Measurements from ENCODE around the gene MAPK14. TPM values are rescaled to one million over a fixed set of nuclear protein-coding genes. Genes with fewer than 3 reads are reported as not detected.
"Not testable (repeated sequence)": the region's sequence is repeated elsewhere in the genome, so short reads cannot be mapped to it uniquely, and the experiment has no call there.

The MAPK14 gene
- total and polyA plus RNA-seq, 5 donors from 2014 or later: 44.6 to 65.0 (median 53.8) TPM

GRCh38 chr6:36120539-36120938 lies 92.9 kb downstream of the MAPK14 start:
- Mint-ChIP-seq H3K4me1 (peaks cover 26 to 99% (median 78%) of the 10 kb centered on the region in 4 donors), H3K27me3 (no peaks in the 10 kb centered on the region), H3K4me3 (peak overlapping the region; percentile 81 to 92 (median 89)), H3K9me3 (no peaks in the 10 kb centered on the region), H3K27ac (peak overlapping the region; percentile 97 to 100 (median 100)), H3K36me3 (peaks cover 4% of the 10 kb centered on the region)
- ATAC-seq (ENCODE audit: low read depth in 2 of 2): peak; percentile 69 to 73
- Histone ChIP-seq H3K4me3 (ENCODE audit: low read depth, low read length) (peak overlapping the region; percentile 85), H3K9me3 (ENCODE audit: control insufficient read depth in 2 of 2, low read length in 2 of 2) (no peaks in the 10 kb centered on the region), H3K27ac (ENCODE audit: insufficient read depth, low read length, poor library complexity, severe bottlenecking) (peak overlapping the region; percentile 98), H3K36me3 (ENCODE audit: control insufficient read depth, insufficient read depth, low read length) (no peaks in the 10 kb centered on the region), H3K27me3 (ENCODE audit: control insufficient read depth, insufficient read depth, low read length) (no peaks in the 10 kb centered on the region), H3K4me1 (ENCODE audit: control insufficient read depth, insufficient read depth, low read length, poor library complexity, severe bottlenecking) (peaks cover 83% of the 10 kb centered on the region)
- peak; percentile 68 to 94 (median 84) for DNase-seq

- Mint-ChIP-seq H3K36me3 (peaks cover 4% of the 10 kb centered on the region), H3K27me3 (no peaks in the 10 kb centered on the region), H3K4me1 (peaks cover 29 to 99% (median 75%) of the 10 kb centered on the region in 4 donors), H3K4me3 (peak overlapping the region; percentile 81 to 92 (median 89)), H3K27ac (peak overlapping the region; percentile 97 to 100 (median 100)), H3K9me3 (no peaks in the 10 kb centered on the region)
- H3K27ac ChIP-seq (ENCODE audit: insufficient read depth, low read length, poor library complexity, severe bottlenecking): peak overlapping the region; percentile 98
- peaks cover 77% of the 10 kb centered on the region for H3K4me1 ChIP-seq (ENCODE audit: control insufficient read depth, insufficient read depth, low read length, poor library complexity, severe bottlenecking)
- H3K9me3 ChIP-seq (ENCODE audit: control insufficient read depth in 2 of 2, low read length in 2 of 2): no peaks in the 10 kb centered on the region
- peak; percentile 29 to 33 for ATAC-seq (ENCODE audit: low read depth in 2 of 2)
- peak; percentile 48 to 89 (median 50) for DNase-seq
- H3K4me3 ChIP-seq (ENCODE audit: low read depth, low read length): peak overlapping the region; percentile 85
- no peaks in the 10 kb centered on the region for H3K27me3 ChIP-seq (ENCODE audit: control insufficient read depth, insufficient read depth, low read length)
- no peaks in the 10 kb centered on the region for H3K36me3 ChIP-seq (ENCODE audit: control insufficient read depth, insufficient read depth, low read length)
Observed at GRCh38 chr6:36120979-36121786, 93.6 kb downstream of the MAPK14 start.

GRCh38 chr6:36121787-36122494 lies 94.3 kb downstream of the MAPK14 start:
- Mint-ChIP-seq H3K27ac (peak overlapping the region; percentile 97 to 100 (median 100)), H3K27me3 (no peaks in the 10 kb centered on the region)
- H3K4me3 ChIP-seq (ENCODE audit: low read depth, low read length): peak overlapping the region; percentile 85

GRCh38 chr6:36122495-36123269 lies 95.1 kb downstream of the MAPK14 start:
- no peaks in the 10 kb centered on the region for H3K27me3 Mint-ChIP-seq
- peaks cover 28 to 99% (median 72%) of the 10 kb centered on the region in 4 donors for H3K4me1 Mint-ChIP-seq
- Histone ChIP-seq H3K4me1 (ENCODE audit: control insufficient read depth, insufficient read depth, low read length, poor library complexity, severe bottlenecking) (peaks cover 71% of the 10 kb centered on the region), H3K9me3 (ENCODE audit: control insufficient read depth in 2 of 2, low read length in 2 of 2) (no peaks in the 10 kb centered on the region), H3K36me3 (ENCODE audit: control insufficient read depth, insufficient read depth, low read length) (no peaks in the 10 kb centered on the region), H3K4me3 (ENCODE audit: low read depth, low read length) (no peak overlapping the region), H3K27ac (ENCODE audit: insufficient read depth, low read length, poor library complexity, severe bottlenecking) (peak overlapping the region; percentile 98), H3K27me3 (ENCODE audit: control insufficient read depth, insufficient read depth, low read length) (no peaks in the 10 kb centered on the region)
- DNase-seq (no peak), ATAC-seq (ENCODE audit: low read depth in 2 of 2) (no peak)
- H3K4me3 Mint-ChIP-seq: peak overlapping the region in 2 of 4 donors; percentile 81 to 83
- no peaks in the 10 kb centered on the region for H3K36me3 Mint-ChIP-seq
- H3K9me3 Mint-ChIP-seq: no peaks in the 10 kb centered on the region
- H3K27ac Mint-ChIP-seq: peak overlapping the region; percentile 97 to 100 (median 100)

More at GRCh38 chr6:36121787-36122494, 94.3 kb downstream of the MAPK14 start:
- peak overlapping the region; percentile 71 to 92 (median 86) for H3K4me3 Mint-ChIP-seq
- Histone ChIP-seq H3K9me3 (ENCODE audit: control insufficient read depth in 2 of 2, low read length in 2 of 2) (no peaks in the 10 kb centered on the region), H3K27ac (ENCODE audit: insufficient read depth, low read length, poor library complexity, severe bottlenecking) (peak overlapping the region; percentile 98), H3K27me3 (ENCODE audit: control insufficient read depth, insufficient read depth, low read length) (no peaks in the 10 kb centered on the region), H3K4me1 (ENCODE audit: control insufficient read depth, insufficient read depth, low read length, poor library complexity, severe bottlenecking) (peaks cover 76% of the 10 kb centered on the region), H3K36me3 (ENCODE audit: control insufficient read depth, insufficient read depth, low read length) (no peaks in the 10 kb centered on the region)
- no peak for ATAC-seq (ENCODE audit: low read depth in 2 of 2)
- no peaks in the 10 kb centered on the region for H3K9me3 Mint-ChIP-seq
- peaks cover 4% of the 10 kb centered on the region for H3K36me3 Mint-ChIP-seq
- peaks cover 31 to 99% (median 76%) of the 10 kb centered on the region in 4 donors for H3K4me1 Mint-ChIP-seq
- DNase-seq: no peak

- Histone ChIP-seq H3K4me1 (ENCODE audit: control insufficient read depth, insufficient read depth, low read length, poor library complexity, severe bottlenecking) (peaks cover 63% of the 10 kb centered on the region), H3K36me3 (ENCODE audit: control insufficient read depth, insufficient read depth, low read length) (no peaks in the 10 kb centered on the region), H3K27ac (ENCODE audit: insufficient read depth, low read length, poor library complexity, severe bottlenecking) (peak overlapping the region; percentile 98), H3K27me3 (ENCODE audit: control insufficient read depth, insufficient read depth, low read length) (no peaks in the 10 kb centered on the region), H3K9me3 (ENCODE audit: control insufficient read depth in 2 of 2, low read length in 2 of 2) (no peaks in the 10 kb centered on the region), H3K4me3 (ENCODE audit: low read depth, low read length) (no peak overlapping the region)
- H3K27ac Mint-ChIP-seq: peak overlapping the region; percentile 61 to 100 (median 100)
- no peaks in the 10 kb centered on the region for H3K36me3 Mint-ChIP-seq
- H3K4me3 Mint-ChIP-seq: peak overlapping the region; percentile 43 to 79 (median 68)
- DNase-seq: peak; percentile 82 to 95 (median 88)
- no peaks in the 10 kb centered on the region for H3K27me3 Mint-ChIP-seq
- H3K9me3 Mint-ChIP-seq: no peaks in the 10 kb centered on the region
- peak; percentile 70 to 74 for ATAC-seq (ENCODE audit: low read depth in 2 of 2)
- H3K4me1 Mint-ChIP-seq: peaks cover 20 to 98% (median 64%) of the 10 kb centered on the region in 4 donors
Observed at GRCh38 chr6:36123270-36124139, 95.9 kb downstream of the MAPK14 start.

GRCh38 chr6:36124346-36124745 lies 96.7 kb downstream of the MAPK14 start:
- not testable (repeated sequence) for H3K4me3 ChIP-seq (ENCODE audit: low read depth, low read length); H3K36me3 Mint-ChIP-seq; H3K36me3 ChIP-seq (ENCODE audit: control insufficient read depth, insufficient read depth, low read length); DNase-seq; H3K27me3 ChIP-seq (ENCODE audit: control insufficient read depth, insufficient read depth, low read length); ATAC-seq (ENCODE audit: low read depth in 2 of 2); H3K27me3 Mint-ChIP-seq; H3K9me3 ChIP-seq (ENCODE audit: control insufficient read depth in 2 of 2, low read length in 2 of 2); H3K9me3 Mint-ChIP-seq
- H3K4me3 Mint-ChIP-seq: peak overlapping the region; percentile 28 to 79 (median 55)
- peaks cover 13 to 97% (median 55%) of the 10 kb centered on the region in 4 donors for H3K4me1 Mint-ChIP-seq
- H3K4me1 ChIP-seq (ENCODE audit: control insufficient read depth, insufficient read depth, low read length, poor library complexity, severe bottlenecking): peaks cover 54% of the 10 kb centered on the region
- peak overlapping the region; percentile 83 to 100 (median 100) for H3K27ac Mint-ChIP-seq
- peak overlapping the region; percentile 30 for H3K27ac ChIP-seq (ENCODE audit: insufficient read depth, low read length, poor library complexity, severe bottlenecking)
